Neural cell (in vitro differentiated cells): ENCODE results near the gene SLC35B1. TPM values are rescaled to one million over a fixed set of nuclear protein-coding genes. Genes with fewer than 3 reads are reported as not detected.

ENCODE experiments used
- H2AFZ ChIP-seq: fragments of 200-600, 300-800 bp; sonication (generic), shearing (Covaris generic); 2 replicates; pipeline ENCODE4 v1.6.0; 2014; ENCODE audit warnings: low read depth, mild to moderate bottlenecking, antibody characterized with exemption, low read length, moderate library complexity
- H3F3A ChIP-seq: fragments of 200-600 bp; shearing (Covaris generic); 2 replicates; pipeline ENCODE4 v1.6.1; 2016; ENCODE audit warnings: mild to moderate bottlenecking, moderate library complexity, mixed read lengths, antibody characterized with exemption, low read length; ENCODE audit not compliant: insufficient read depth, poor library complexity, severe bottlenecking
- H3K27ac ChIP-seq: fragments of 200-600, 300-800 bp; sonication (generic), shearing (Covaris generic); 2 replicates; pipeline ENCODE4 v1.5.1; 2014; ENCODE audit warnings: mild to moderate bottlenecking, low read length, moderate library complexity
- H3K27me3 ChIP-seq: fragments of 300-800, 200-600 bp; sonication (generic), shearing (Covaris generic); 2 replicates; pipeline ENCODE4 v1.6.0; 2014; ENCODE audit warnings: mild to moderate bottlenecking, low read depth, low read length, moderate library complexity; ENCODE audit not compliant: insufficient read depth
- H3K36me3 ChIP-seq: fragments of 300-800, 200-600 bp; sonication (generic), shearing (Covaris generic); 2 replicates; pipeline ENCODE4 v1.5.1; 2014; ENCODE audit warnings: mild to moderate bottlenecking, antibody characterized with exemption, low read length, moderate library complexity; ENCODE audit not compliant: insufficient read depth
- H3K4me2 ChIP-seq: fragments of 300-800, 200-600 bp; sonication (generic), shearing (Covaris generic); 2 replicates; pipeline ENCODE4 v1.6.0; 2014; ENCODE audit warnings: mild to moderate bottlenecking, low read length
- H3K4me3 ChIP-seq: fragments of 300-800, 200-600 bp; sonication (generic), shearing (Covaris generic); 2 replicates; pipeline ENCODE4 v1.5.1; 2014; ENCODE audit warnings: mild to moderate bottlenecking, low read length, moderate library complexity
- H3K79me2 ChIP-seq: fragments of 200-600 bp; shearing (Covaris generic); replicated peaks from 2 replicates; pipeline ENCODE4 v1.6.0; 2014; ENCODE audit warnings: mild to moderate bottlenecking, low read length, moderate library complexity; ENCODE audit not compliant: insufficient read depth
- H3K9ac ChIP-seq: fragments of 300-800, 200-600 bp; sonication (generic), shearing (Covaris generic); 2 replicates; pipeline ENCODE4 v1.6.1; 2016; ENCODE audit warnings: mild to moderate bottlenecking, low read length, mixed read lengths
- H3K9me2 ChIP-seq: fragments of 200-600 bp; shearing (Covaris generic); 2 replicates; pipeline ENCODE4 v1.6.1; 2016; ENCODE audit warnings: mild to moderate bottlenecking, low read length, mixed read lengths; ENCODE audit not compliant: insufficient read depth
- H3K9me3 ChIP-seq: fragments of 200-600, 300-800 bp; sonication (generic), shearing (Covaris generic); 2 replicates; pipeline ENCODE4 v1.6.1; 2016; ENCODE audit warnings: mild to moderate bottlenecking, mixed run types, low read length, moderate library complexity, mixed read lengths
- H4K20me1 ChIP-seq: fragments of 200-600 bp; shearing (Covaris generic); 2 replicates; pipeline ENCODE4 v1.6.1; 2016; ENCODE audit warnings: mild to moderate bottlenecking, mixed run types; ENCODE audit not compliant: insufficient read depth
- CTCF ChIP-seq: fragments of 450-650 bp; IDR thresholded peaks from 2 replicates; pipeline ENCODE4 v1.5.1; 2014; ENCODE audit warnings: antibody characterized with exemption, mild to moderate bottlenecking, moderate library complexity; ENCODE audit not compliant: poor library complexity, severe bottlenecking
- EP300 ChIP-seq: fragments of 450-650 bp; conservative IDR thresholded peaks from 2 replicates; pipeline ENCODE4 v1.6.1; 2014; ENCODE audit warnings: antibody characterized with exemption, mild to moderate bottlenecking, moderate library complexity; ENCODE audit not compliant: poor library complexity, severe bottlenecking
- EZH2 ChIP-seq: fragments of 200-600, 300-800 bp; shearing (Covaris generic), sonication (generic); IDR thresholded peaks from 2 replicates; pipeline ENCODE4 v1.6.1; 2014; ENCODE audit warnings: antibody characterized with exemption, low read length, borderline replicate concordance, mild to moderate bottlenecking; ENCODE audit not compliant: insufficient read depth, poor library complexity, severe bottlenecking
- MXI1 ChIP-seq: fragments of 450-650 bp; conservative IDR thresholded peaks from 2 replicates; pipeline ENCODE4 v1.6.1; 2014; ENCODE audit warnings: antibody characterized with exemption, mild to moderate bottlenecking; ENCODE audit not compliant: poor library complexity, severe bottlenecking
- POLR2AphosphoS5 ChIP-seq: IDR thresholded peaks from 2 replicates; pipeline ENCODE4 v1.6.1; 2012
- RAD21 ChIP-seq: fragments of 450-650 bp; conservative IDR thresholded peaks from 2 replicates; pipeline ENCODE4 v1.6.1; 2014; ENCODE audit warnings: antibody characterized with exemption, mild to moderate bottlenecking, moderate library complexity
- REST ChIP-seq: IDR thresholded peaks from 2 replicates; pipeline ENCODE4 v1.6.1; 2012; ENCODE audit warnings: borderline replicate concordance
- SMC3 ChIP-seq: fragments of 450-650 bp; conservative IDR thresholded peaks from 2 replicates; pipeline ENCODE4 v1.6.1; 2014; ENCODE audit warnings: antibody characterized with exemption, mild to moderate bottlenecking, moderate library complexity; ENCODE audit not compliant: poor library complexity
- TAF1 ChIP-seq: IDR thresholded peaks from 2 replicates; pipeline ENCODE4 v1.6.1; 2012; ENCODE audit warnings: low read depth
- polyA plus RNA-seq: library from polyadenylated mRNA; depleted of rRNA; stranded (reverse); fragments of >200 nt; gene quantifications from 2 replicates; pipeline ENCODE4 v1.2.3, GENCODE V29; 2014

The SLC35B1 gene
- polyA plus RNA-seq, 1 donor from 2014 or later = 120 TPM

- Histone ChIP-seq H3K36me3 (no peaks in the 10 kb centered on the region), H3F3A (no peaks in the 10 kb centered on the region), H4K20me1 (no peaks in the 10 kb centered on the region), H3K4me3 (peak within 1 kb of the TSS; percentile 87), H3K27ac (peak within 1 kb of the TSS; percentile 99), H2AFZ (peak within 1 kb of the TSS; percentile 91), H3K27me3 (no peaks in the 10 kb centered on the region), H3K9ac (peak within 1 kb of the TSS; percentile 99), H3K79me2 (peaks cover 39% of the 10 kb centered on the region), H3K4me2 (peak within 1 kb of the TSS; percentile 99), H3K9me3 (no peaks in the 10 kb centered on the region), H3K9me2 (no peaks in the 10 kb centered on the region)
- TF ChIP-seq SMC3 (no peak), REST (peak; percentile 85), TAF1 (no peak), EZH2 (no peak), CTCF (no peak), RAD21 (no peak), EP300 (peak; percentile 76), POLR2AphosphoS5 (peak; percentile 92)
These were observed 29.6 kb downstream of the SLC35B1 start, which contains the start of gene SPOP for GRCh38 chr17:49677933-49678847. TSS of gene SPOP (minus strand) at chr17:49678097. CDS start at chr17:49622810, 55,287 bp downstream.

GRCh38 chr17:49677134-49677932, 30.4 kb downstream of the SLC35B1 start:
- no peaks in the 10 kb centered on the region for H3K9me2 ChIP-seq
- peak overlapping the region; percentile 87 for H3K4me3 ChIP-seq
- H3F3A ChIP-seq = no peaks in the 10 kb centered on the region
- H3K27me3 ChIP-seq = no peaks in the 10 kb centered on the region
- no peaks in the 10 kb centered on the region for H3K9me3 ChIP-seq
- H3K27ac ChIP-seq = peak overlapping the region; percentile 99
- H2AFZ ChIP-seq = peak overlapping the region; percentile 91
- H3K4me2 ChIP-seq = peak overlapping the region; percentile 99
- H3K36me3 ChIP-seq = no peaks in the 10 kb centered on the region
- peaks cover 46% of the 10 kb centered on the region for H3K79me2 ChIP-seq
- peak overlapping the region; percentile 99 for H3K9ac ChIP-seq
- TF ChIP-seq CTCF = peak; percentile 25
- no peak for TF ChIP-seq EZH2
- TF ChIP-seq TAF1 = no peak
- TF ChIP-seq POLR2AphosphoS5 = no peak
- peak; percentile 90 for TF ChIP-seq MXI1
- peak; percentile 36 for TF ChIP-seq RAD21
- no peak for TF ChIP-seq EP300
- TF ChIP-seq REST = no peak
- peak; percentile 38 for TF ChIP-seq SMC3
- H4K20me1 ChIP-seq = no peaks in the 10 kb centered on the region
